Measurements from ENCODE around the gene ICE2.

The ICE2 gene

DNA sequence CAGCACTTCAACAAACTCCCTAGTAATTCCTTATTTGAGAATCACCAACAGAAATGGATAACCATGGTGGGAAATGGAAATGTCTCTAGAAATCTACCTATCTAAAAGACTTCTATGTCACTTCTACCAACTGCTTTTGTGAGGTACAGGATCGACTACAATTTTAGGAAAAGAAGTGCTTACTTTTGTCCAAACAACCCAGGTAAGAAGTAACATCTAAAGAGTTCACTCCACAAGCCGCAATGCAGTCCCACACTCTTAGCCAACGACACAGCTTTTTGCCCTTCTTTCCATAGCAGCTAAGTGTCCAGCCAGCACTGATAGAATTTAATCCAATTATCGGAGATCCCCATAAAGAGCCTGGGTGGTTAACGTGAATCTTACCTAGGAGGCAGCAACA lies 109.2 kb downstream of the ICE2 start:
- no peak for DNase-seq (ENCODE audit: low spot score)
